Measurements from ENCODE around the gene KCND3. TPM values are rescaled to one million over a fixed set of nuclear protein-coding genes. Genes with fewer than 3 reads are reported as not detected.

KCND3 gene
- polyA plus RNA-seq, 1 donor (not counting 4 experiments of a cell fraction or from before 2014, with no cell fraction given) = 0.21 TPM

DNA sequence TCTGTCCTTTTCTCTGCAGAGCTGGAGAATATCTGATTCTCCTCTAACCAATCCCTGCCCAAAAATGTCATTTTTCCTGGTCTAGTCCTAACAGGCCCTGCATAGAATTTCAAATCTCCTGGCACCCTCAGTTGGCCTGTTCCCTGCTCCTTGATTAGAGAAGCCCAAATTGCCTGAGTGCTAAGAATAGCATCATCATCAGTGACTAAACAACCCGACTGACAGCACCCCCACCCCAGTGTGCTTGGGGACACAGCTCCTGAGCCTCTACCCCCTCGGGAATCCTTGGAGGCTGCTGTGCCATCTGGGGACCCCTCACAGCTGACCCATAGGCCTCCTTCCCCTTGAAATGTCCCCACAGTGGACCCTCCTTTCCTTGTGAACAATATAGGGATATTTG, 139.4 kb downstream of the KCND3 start:
- dilution Hi-C loops (cut with MboI; ENCODE audit: extremely low pct_ligation_motif_present, low sequenced_read_pairs) = no loop called here
- Histone ChIP-seq H3K36me3 (ENCODE audit: control insufficient read depth in 2 of 2, extremely low read depth in 1 of 2, insufficient read depth in 2 of 2, low read length in 2 of 2) (no peaks in the 10 kb centered on the region), H3K4me2 (ENCODE audit: control insufficient read depth, extremely low read depth, insufficient read depth, low read depth, low read length) (no peak overlapping the region), H4K20me1 (ENCODE audit: control insufficient read depth, extremely low read depth, insufficient read depth, low read length) (no peaks in the 10 kb centered on the region), H3K9me1 (ENCODE audit: control insufficient read depth, extremely low read depth, insufficient read depth, low read length) (no peaks in the 10 kb centered on the region), H3K4me1 (ENCODE audit: control insufficient read depth, extremely low read depth, insufficient read depth, low read length) (no peaks in the 10 kb centered on the region), H2AFZ (ENCODE audit: control insufficient read depth, low read length) (no peak overlapping the region), H3K4me3 (ENCODE audit: control insufficient read depth in 2 of 3, extremely low read depth in 1 of 3, insufficient read depth in 2 of 3, low read depth in 1 of 3, low read length in 3 of 3) (no peak overlapping the region), H3K79me2 (ENCODE audit: control insufficient read depth, insufficient read depth, low read length) (no peaks in the 10 kb centered on the region), H3K27me3 (ENCODE audit: control insufficient read depth, extremely low read depth, insufficient read depth, low read length) (peaks cover 19% of the 10 kb centered on the region), H3K9ac (ENCODE audit: control insufficient read depth, extremely low read depth, insufficient read depth, low read length) (no peak overlapping the region), H3K9me3 (ENCODE audit: control insufficient read depth, low read depth, low read length) (no peaks in the 10 kb centered on the region), H3K27ac (ENCODE audit: control insufficient read depth, insufficient read depth, low read length) (no peak overlapping the region)
- FAIRE-seq (no peak), DNase-seq (ENCODE audit: low read depth, low spot score) (no peak)
- TF ChIP-seq EZH2 (IDR thresholded peaks at IDR 0.05; ENCODE audit: low read length) = no peak
- TF ChIP-seq, protein P1, sequence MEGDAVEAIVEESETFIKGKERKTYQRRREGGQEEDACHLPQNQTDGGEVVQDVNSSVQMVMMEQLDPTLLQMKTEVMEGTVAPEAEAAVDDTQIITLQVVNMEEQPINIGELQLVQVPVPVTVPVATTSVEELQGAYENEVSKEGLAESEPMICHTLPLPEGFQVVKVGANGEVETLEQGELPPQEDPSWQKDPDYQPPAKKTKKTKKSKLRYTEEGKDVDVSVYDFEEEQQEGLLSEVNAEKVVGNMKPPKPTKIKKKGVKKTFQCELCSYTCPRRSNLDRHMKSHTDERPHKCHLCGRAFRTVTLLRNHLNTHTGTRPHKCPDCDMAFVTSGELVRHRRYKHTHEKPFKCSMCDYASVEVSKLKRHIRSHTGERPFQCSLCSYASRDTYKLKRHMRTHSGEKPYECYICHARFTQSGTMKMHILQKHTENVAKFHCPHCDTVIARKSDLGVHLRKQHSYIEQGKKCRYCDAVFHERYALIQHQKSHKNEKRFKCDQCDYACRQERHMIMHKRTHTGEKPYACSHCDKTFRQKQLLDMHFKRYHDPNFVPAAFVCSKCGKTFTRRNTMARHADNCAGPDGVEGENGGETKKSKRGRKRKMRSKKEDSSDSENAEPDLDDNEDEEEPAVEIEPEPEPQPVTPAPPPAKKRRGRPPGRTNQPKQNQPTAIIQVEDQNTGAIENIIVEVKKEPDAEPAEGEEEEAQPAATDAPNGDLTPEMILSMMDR (optimal IDR thresholded peaks at IDR 0.05 in 1 of 3, IDR thresholded peaks at IDR 0.05 in 1 of 3, conservative IDR thresholded peaks at IDR 0.05 in 1 of 3; ENCODE audit: extremely low read depth in 1 of 3, insufficient read depth in 2 of 3, low read length in 3 of 3) = no peak

DNA sequence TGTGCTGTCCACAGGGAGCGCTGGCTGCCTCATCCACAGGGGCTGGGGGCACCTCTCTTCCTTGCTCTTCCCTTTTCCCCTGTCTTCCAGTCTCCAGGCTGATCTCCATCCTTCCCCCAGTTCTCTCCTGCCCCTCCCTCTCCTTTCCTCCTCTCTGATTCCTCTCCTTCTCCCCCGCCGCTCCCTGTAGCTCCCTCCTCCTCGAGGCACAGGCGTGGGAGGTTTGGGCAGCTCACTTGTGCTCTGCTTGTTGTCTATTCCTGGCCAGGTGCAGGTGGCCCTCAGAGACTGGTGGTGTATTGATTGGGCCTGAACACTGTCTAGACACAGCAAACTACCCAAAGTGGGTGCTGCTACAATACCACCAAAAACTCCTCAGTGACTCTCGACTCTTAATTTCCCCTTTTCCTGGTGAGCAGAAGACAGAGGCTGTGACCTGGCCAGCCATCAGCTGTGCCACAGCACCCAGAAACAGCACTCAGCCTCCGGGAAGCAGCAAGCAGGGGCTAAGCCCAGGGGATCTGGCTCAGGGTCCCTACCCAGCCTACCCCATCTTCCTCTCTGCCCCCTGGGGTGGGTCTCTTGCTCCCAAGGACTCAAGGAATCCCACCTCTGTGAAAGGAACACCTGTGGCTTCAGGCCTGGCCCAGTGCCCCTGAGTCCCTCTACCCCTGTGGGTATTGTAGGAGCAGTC, 140.5 kb downstream of the KCND3 start:
- DNase-seq (ENCODE audit: low read depth, low spot score) (no peak), FAIRE-seq (no peak)
- Histone ChIP-seq H3K79me2 (ENCODE audit: control insufficient read depth, insufficient read depth, low read length) (no peaks in the 10 kb centered on the region), H3K9me1 (ENCODE audit: control insufficient read depth, extremely low read depth, insufficient read depth, low read length) (no peaks in the 10 kb centered on the region), H2AFZ (ENCODE audit: control insufficient read depth, low read length) (no peak overlapping the region), H3K9ac (ENCODE audit: control insufficient read depth, extremely low read depth, insufficient read depth, low read length) (no peak overlapping the region), H3K4me1 (ENCODE audit: control insufficient read depth, extremely low read depth, insufficient read depth, low read length) (no peaks in the 10 kb centered on the region), H3K27me3 (ENCODE audit: control insufficient read depth, extremely low read depth, insufficient read depth, low read length) (peaks cover 19% of the 10 kb centered on the region), H3K4me3 (ENCODE audit: control insufficient read depth in 2 of 3, extremely low read depth in 1 of 3, insufficient read depth in 2 of 3, low read depth in 1 of 3, low read length in 3 of 3) (no peak overlapping the region), H3K36me3 (ENCODE audit: control insufficient read depth in 2 of 2, extremely low read depth in 1 of 2, insufficient read depth in 2 of 2, low read length in 2 of 2) (no peaks in the 10 kb centered on the region), H3K9me3 (ENCODE audit: control insufficient read depth, low read depth, low read length) (no peaks in the 10 kb centered on the region), H3K4me2 (ENCODE audit: control insufficient read depth, extremely low read depth, insufficient read depth, low read depth, low read length) (no peak overlapping the region), H4K20me1 (ENCODE audit: control insufficient read depth, extremely low read depth, insufficient read depth, low read length) (no peaks in the 10 kb centered on the region), H3K27ac (ENCODE audit: control insufficient read depth, insufficient read depth, low read length) (no peak overlapping the region)
- dilution Hi-C loops (cut with MboI; ENCODE audit: extremely low pct_ligation_motif_present, low sequenced_read_pairs) = no loop called here
- no peak for TF ChIP-seq EZH2 (IDR thresholded peaks at IDR 0.05; ENCODE audit: low read length)
- TF ChIP-seq, protein P1 (optimal IDR thresholded peaks at IDR 0.05 in 1 of 3, IDR thresholded peaks at IDR 0.05 in 1 of 3, conservative IDR thresholded peaks at IDR 0.05 in 1 of 3; ENCODE audit: extremely low read depth in 1 of 3, insufficient read depth in 2 of 3, low read length in 3 of 3) = no peak

Data from keratinocyte (primary cell).